Colonic mucosa (tissue), 4 donors: ENCODE results near the gene RNF157. TPM values are rescaled to one million over a fixed set of nuclear protein-coding genes. Genes with fewer than 3 reads are reported as not detected.

Experiments
- DNase-seq: peaks from one replicate; pipeline ENCODE4 v3.0.0-alpha.2; 2020
- H3K27ac ChIP-seq: fragments of 200-600 bp; one replicate; pipeline ENCODE4 v1.8.0; 2021
- H3K27me3 ChIP-seq: fragments of 200-600 bp; one replicate; pipeline ENCODE4 v1.8.0; 2021
- H3K36me3 ChIP-seq: fragments of 200-600 bp; one replicate; pipeline ENCODE4 v1.8.0; 2021
- H3K4me1 ChIP-seq: fragments of 200-600 bp; one replicate; pipeline ENCODE4 v1.8.0; 2021; ENCODE audit warnings: mild to moderate bottlenecking
- H3K4me3 ChIP-seq: fragments of 200-600 bp; one replicate; pipeline ENCODE4 v1.8.0; 2021
- H3K9ac ChIP-seq, 2 donors: one replicate each; pipeline ENCODE4 v1.7.0; 2013; ENCODE audit warnings: control low read depth in 2 of 2, low read depth in 2 of 2, low read length in 2 of 2
- H3K9me3 ChIP-seq: fragments of 200-600 bp; one replicate; pipeline ENCODE4 v1.8.0; 2021
- intact Hi-C: fragments of 100-400 bp; cut with DNase I; formaldehyde crosslinking; loops from one replicate; pipeline ENCODE4 v1.14.1; 2022
- total RNA-seq, 2 donors: library from RNA; stranded (reverse); fragmentation: NEBNext Ultra II Directional in 1 of 2; extraction: Animal tissue kit (Norgen Biotek cat#: 25700) in 1 of 2; gene quantifications; one replicate each; pipeline ENCODE4 v1.2.1, GENCODE V29; 2021
- TF ChIP-seq, protein P1 (sequence below): fragments of 200-600 bp; IDR thresholded peaks from one replicate; pipeline ENCODE4 v1.8.0; 2022; ENCODE audit warnings: antibody characterized with exemption, mild to moderate bottlenecking
- donor health status: healthy.
- donor health status: DM: no; HTN: no; CAD: no.
- donor health status: DM: no; HTN: no; CAD: no.

RNF157 gene
- total RNA-seq, 2 donors from 2014 or later = 23.7 to 30.2 TPM

DNA sequence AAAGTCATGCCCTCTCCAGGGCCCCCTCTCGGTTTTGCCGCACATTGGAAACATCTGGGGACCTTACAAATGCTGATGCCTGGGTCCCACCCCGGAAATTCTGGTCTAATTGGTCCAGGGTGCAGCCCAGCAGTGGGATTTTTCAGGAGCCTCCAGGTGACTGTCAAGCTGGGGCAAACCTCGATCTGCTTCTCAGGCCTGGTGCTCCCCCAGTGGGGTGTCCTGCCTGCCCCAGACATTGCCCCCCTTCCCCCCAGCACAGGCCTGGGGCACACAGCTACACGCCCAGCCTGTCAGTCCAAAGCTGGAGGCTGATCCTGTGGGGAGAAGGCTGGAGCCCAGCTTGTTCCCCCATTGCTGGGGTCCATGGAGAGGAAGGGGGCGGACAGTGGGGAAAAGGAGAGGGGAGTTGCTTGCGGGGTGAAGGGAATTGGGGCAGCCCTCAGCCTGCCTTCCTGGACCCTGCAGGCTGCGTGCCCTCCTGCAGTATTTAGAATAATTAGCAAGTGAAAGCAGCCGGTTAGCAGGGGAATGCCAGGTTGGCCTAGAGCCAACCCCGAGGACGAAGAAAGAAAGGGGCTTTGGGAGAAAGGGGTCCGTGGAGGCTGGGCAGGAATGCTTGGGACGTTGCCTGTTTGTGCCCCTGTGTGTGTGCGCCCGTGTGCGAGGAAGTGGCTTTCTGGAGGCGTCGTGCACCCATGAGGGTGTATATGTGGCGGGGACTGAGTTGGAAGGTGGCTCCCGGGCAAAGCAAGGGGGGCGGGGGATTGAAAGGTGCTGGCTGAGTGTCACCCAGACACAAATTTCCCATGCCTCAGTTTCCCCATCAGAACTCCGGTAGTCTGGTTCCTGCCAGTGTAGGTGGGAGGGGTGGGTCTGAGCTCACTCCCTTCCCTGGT is 105.1 kb downstream of the RNF157 start:
- H3K4me3 ChIP-seq = no peak overlapping the region
- no peak overlapping the region for H3K9ac ChIP-seq
- no peaks in the 10 kb centered on the region for H3K36me3 ChIP-seq
- no peaks in the 10 kb centered on the region for H3K9me3 ChIP-seq
- TF ChIP-seq, protein P1, sequence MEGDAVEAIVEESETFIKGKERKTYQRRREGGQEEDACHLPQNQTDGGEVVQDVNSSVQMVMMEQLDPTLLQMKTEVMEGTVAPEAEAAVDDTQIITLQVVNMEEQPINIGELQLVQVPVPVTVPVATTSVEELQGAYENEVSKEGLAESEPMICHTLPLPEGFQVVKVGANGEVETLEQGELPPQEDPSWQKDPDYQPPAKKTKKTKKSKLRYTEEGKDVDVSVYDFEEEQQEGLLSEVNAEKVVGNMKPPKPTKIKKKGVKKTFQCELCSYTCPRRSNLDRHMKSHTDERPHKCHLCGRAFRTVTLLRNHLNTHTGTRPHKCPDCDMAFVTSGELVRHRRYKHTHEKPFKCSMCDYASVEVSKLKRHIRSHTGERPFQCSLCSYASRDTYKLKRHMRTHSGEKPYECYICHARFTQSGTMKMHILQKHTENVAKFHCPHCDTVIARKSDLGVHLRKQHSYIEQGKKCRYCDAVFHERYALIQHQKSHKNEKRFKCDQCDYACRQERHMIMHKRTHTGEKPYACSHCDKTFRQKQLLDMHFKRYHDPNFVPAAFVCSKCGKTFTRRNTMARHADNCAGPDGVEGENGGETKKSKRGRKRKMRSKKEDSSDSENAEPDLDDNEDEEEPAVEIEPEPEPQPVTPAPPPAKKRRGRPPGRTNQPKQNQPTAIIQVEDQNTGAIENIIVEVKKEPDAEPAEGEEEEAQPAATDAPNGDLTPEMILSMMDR = no peak
- DNase-seq = no peak
- intact Hi-C loops = no loop called here
- H3K4me1 ChIP-seq = peaks cover 4% of the 10 kb centered on the region
- no peak overlapping the region for H3K27ac ChIP-seq
- peaks cover 22% of the 10 kb centered on the region for H3K27me3 ChIP-seq

GRCh38 chr17:76132574-76133338 is 107.5 kb downstream of the RNF157 start:
- no peaks in the 10 kb centered on the region for H3K9me3 ChIP-seq
- TF ChIP-seq, protein P1 = no peak
- peaks cover 9% of the 10 kb centered on the region for H3K27me3 ChIP-seq
- peak; percentile 71 for DNase-seq
- no peaks in the 10 kb centered on the region for H3K36me3 ChIP-seq
- intact Hi-C loops = no loop called here
- H3K9ac ChIP-seq = no peak overlapping the region
- no peak overlapping the region for H3K4me3 ChIP-seq
- H3K27ac ChIP-seq = no peak overlapping the region
- no peaks in the 10 kb centered on the region for H3K4me1 ChIP-seq

DNA sequence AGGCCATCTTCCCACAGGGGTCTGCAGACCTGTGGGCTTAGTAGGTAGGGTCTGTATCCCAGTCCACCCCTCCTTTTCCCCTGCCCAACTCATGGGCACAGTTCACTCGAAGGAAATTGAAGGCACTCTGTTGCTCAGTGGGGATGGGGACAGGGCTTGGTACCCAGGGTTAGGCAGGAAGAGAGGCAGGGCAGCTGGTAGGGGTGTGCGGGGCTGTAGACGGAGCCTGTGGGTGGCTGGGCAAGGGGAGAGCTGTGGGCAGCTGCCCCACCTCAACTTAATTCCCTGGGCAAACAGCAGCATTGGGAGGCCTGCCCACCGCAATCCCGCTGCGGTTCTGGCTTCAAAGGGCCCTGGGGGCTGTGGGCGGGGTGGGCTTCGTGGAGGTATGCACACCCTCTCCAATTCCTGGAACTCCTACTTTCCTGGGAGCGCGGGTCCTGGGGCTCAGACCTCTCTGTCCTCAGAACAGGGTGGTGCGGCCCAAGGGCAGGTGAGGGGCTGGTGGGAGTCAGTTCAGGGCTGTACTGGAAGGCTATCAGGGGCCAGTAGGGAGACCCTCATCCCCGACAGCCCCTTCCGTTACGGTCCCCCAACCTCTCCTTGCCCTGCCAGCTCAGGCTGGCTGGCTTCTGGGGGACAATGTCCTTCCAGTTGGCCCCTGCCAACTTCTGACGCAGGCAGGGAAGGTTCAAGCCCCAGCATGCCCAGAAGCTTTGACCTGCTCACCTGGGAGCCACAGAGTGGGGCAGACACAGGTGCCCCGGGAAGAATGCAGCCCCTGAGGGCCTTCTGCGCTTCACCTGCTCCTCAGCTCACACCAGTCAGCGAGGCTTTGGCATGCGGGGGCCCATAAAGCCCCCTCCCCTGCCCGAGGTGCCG is 108.4 kb downstream of the RNF157 start:
- intact Hi-C loops = no loop called here
- H3K4me1 ChIP-seq = no peaks in the 10 kb centered on the region
- H3K4me3 ChIP-seq = no peak overlapping the region
- no peak overlapping the region for H3K9ac ChIP-seq
- H3K27me3 ChIP-seq = peaks cover under 1% of the 10 kb centered on the region
- no peak for DNase-seq
- no peaks in the 10 kb centered on the region for H3K36me3 ChIP-seq
- H3K9me3 ChIP-seq = no peaks in the 10 kb centered on the region
- TF ChIP-seq, protein P1 = no peak
- no peak overlapping the region for H3K27ac ChIP-seq

DNA sequence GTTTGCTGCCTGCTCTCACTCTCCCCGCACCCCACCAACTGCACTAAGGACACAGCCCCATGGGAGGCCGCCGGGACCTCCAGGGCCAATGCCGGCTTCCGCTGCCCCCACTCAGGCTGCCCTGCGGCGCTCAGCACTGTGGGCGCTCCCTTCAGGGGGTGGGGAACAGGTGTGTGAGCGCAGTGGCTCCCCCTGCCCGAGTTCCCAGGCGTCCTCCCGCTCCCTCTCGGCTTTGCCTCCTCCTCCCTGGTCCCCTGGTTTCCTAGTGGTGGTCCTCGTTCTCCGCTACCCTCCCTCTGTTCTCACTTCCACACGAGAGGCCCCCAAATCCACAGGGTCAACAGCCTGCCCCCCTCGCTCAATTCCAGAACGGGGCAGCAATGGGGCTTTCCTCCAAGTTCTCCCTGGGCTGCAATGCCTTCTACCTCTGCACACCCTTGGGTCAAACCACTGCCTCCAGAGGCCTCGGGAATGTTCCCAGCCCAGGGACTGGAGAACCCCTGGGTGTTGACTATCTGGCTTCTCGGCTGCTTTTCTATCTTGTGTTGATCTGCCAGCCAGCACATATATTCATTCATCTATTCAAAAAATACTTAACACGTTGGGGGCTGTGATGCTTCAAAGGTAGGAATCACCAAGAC is 109.1 kb downstream of the RNF157 start:
- DNase-seq = no peak
- no peak overlapping the region for H3K9ac ChIP-seq
- intact Hi-C loops = no loop called here
- no peaks in the 10 kb centered on the region for H3K9me3 ChIP-seq
- no peaks in the 10 kb centered on the region for H3K4me1 ChIP-seq
- TF ChIP-seq, protein P1 = no peak
- H3K36me3 ChIP-seq = no peaks in the 10 kb centered on the region
- no peak overlapping the region for H3K4me3 ChIP-seq
- no peaks in the 10 kb centered on the region for H3K27me3 ChIP-seq
- no peak overlapping the region for H3K27ac ChIP-seq

GRCh38 chr17:76130473-76130872 is 109.8 kb downstream of the RNF157 start:
- no peaks in the 10 kb centered on the region for H3K9me3 ChIP-seq
- intact Hi-C loops = no loop called here
- TF ChIP-seq, protein P1 = no peak
- no peak overlapping the region for H3K9ac ChIP-seq
- H3K27me3 ChIP-seq = no peaks in the 10 kb centered on the region
- H3K4me3 ChIP-seq = no peak overlapping the region
- H3K4me1 ChIP-seq = no peaks in the 10 kb centered on the region
- H3K27ac ChIP-seq = no peak overlapping the region
- no peak for DNase-seq
- no peaks in the 10 kb centered on the region for H3K36me3 ChIP-seq
